ENCODE data around the gene KLHL1. TPM values are rescaled to one million over a fixed set of nuclear protein-coding genes. Genes with fewer than 3 reads are reported as not detected.

The KLHL1 gene
- total RNA-seq, 1 experiment from 2014 or later = not detected

DNA sequence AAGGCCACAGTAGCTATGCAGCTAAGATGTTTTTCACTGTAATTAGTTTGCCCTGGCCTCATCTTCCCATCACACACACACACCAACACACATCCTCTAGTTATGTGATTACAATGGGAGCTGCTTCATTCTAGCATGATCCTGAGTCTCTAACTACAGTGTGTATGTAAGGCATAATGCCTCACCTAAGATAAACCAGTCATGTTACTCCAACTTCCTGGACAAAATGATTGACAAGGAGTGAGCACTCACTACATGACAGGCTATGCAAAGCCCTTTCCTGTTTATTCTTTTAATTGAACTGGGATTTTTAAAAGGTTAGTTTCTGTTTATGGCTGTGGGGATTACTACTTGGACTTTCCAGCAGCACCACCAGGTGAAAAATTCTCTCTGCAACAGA, 401.4 kb downstream of the KLHL1 start:
- POLR2A ChIA-PET = no interaction called here
- Histone ChIP-seq H3K79me2 (ENCODE audit: insufficient read depth, low read length) (no peaks in the 10 kb centered on the region), H3K36me3 (ENCODE audit: control insufficient read depth in 1 of 2, insufficient read depth in 2 of 2, low read length in 2 of 2) (no peaks in the 10 kb centered on the region), H3K4me1 (ENCODE audit: control insufficient read depth in 1 of 2, insufficient read depth in 2 of 2, low read length in 2 of 2) (no peaks in the 10 kb centered on the region), H3K9me3 (ENCODE audit: control insufficient read depth in 1 of 2, insufficient read depth in 1 of 2, low read depth in 1 of 2, low read length in 2 of 2) (no peaks in the 10 kb centered on the region), H3K27ac (ENCODE audit: low read depth, low read length) (no peak overlapping the region), H4K20me1 (ENCODE audit: insufficient read depth) (no peaks in the 10 kb centered on the region), H3K4me2 (ENCODE audit: low read length) (no peak overlapping the region), H3K4me3 (replicated peaks in 1 of 2; ENCODE audit: low read depth in 1 of 2, low read length in 2 of 2) (no peak overlapping the region), H3K9me2 (ENCODE audit: insufficient read depth) (no peaks in the 10 kb centered on the region), H3K9ac (ENCODE audit: low read length) (no peak overlapping the region), H3K27me3 (ENCODE audit: insufficient read depth, low read length) (no peaks in the 10 kb centered on the region), H2AFZ (ENCODE audit: low read depth, low read length, poor library complexity, severe bottlenecking) (no peak overlapping the region)
- CTCF ChIA-PET = no interaction called here
- intact Hi-C loops (cut with micrococcal nuclease) = no loop called here
- DNase-seq (ENCODE audit: low read depth, low spot score) (no peak), ATAC-seq (no peak)
- TF ChIP-seq EZH2phosphoT487 (IDR thresholded peaks at IDR 0.05; ENCODE audit: borderline replicate concordance) (no peak), SP1 (IDR thresholded peaks at IDR 0.05; ENCODE audit: low read depth) (no peak), JUND (IDR thresholded peaks at IDR 0.05) (no peak), MAX (IDR thresholded peaks at IDR 0.05) (no peak), YY1 (IDR thresholded peaks at IDR 0.05; ENCODE audit: extremely low read depth, insufficient replicate concordance, low read depth, low read length) (no peak), FOSL1 (IDR thresholded peaks at IDR 0.05; ENCODE audit: low read depth) (no peak), POLR2AphosphoS5 (IDR thresholded peaks at IDR 0.05; ENCODE audit: low read depth, low read length) (no peak), ZFX (IDR thresholded peaks at IDR 0.05) (no peak), CEBPB (IDR thresholded peaks at IDR 0.05; ENCODE audit: low read depth) (no peak), EGR1 (IDR thresholded peaks at IDR 0.05; ENCODE audit: low read depth) (no peak), TCF7L2 (IDR thresholded peaks at IDR 0.05; ENCODE audit: borderline replicate concordance, extremely low read depth, insufficient read depth, insufficient read length) (no peak), POLR2A (IDR thresholded peaks at IDR 0.05; ENCODE audit: borderline replicate concordance, extremely low read depth, insufficient read depth, insufficient read length) (no peak), EZH2 (IDR thresholded peaks at IDR 0.05) (no peak), SRF (IDR thresholded peaks at IDR 0.05; ENCODE audit: low read depth) (no peak), SIN3A (IDR thresholded peaks at IDR 0.05; ENCODE audit: low read depth) (no peak)
- TF ChIP-seq, protein P1, sequence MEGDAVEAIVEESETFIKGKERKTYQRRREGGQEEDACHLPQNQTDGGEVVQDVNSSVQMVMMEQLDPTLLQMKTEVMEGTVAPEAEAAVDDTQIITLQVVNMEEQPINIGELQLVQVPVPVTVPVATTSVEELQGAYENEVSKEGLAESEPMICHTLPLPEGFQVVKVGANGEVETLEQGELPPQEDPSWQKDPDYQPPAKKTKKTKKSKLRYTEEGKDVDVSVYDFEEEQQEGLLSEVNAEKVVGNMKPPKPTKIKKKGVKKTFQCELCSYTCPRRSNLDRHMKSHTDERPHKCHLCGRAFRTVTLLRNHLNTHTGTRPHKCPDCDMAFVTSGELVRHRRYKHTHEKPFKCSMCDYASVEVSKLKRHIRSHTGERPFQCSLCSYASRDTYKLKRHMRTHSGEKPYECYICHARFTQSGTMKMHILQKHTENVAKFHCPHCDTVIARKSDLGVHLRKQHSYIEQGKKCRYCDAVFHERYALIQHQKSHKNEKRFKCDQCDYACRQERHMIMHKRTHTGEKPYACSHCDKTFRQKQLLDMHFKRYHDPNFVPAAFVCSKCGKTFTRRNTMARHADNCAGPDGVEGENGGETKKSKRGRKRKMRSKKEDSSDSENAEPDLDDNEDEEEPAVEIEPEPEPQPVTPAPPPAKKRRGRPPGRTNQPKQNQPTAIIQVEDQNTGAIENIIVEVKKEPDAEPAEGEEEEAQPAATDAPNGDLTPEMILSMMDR (IDR thresholded peaks at IDR 0.05 in 2 of 3, conservative IDR thresholded peaks at IDR 0.05 in 1 of 3; ENCODE audit: borderline replicate concordance in 1 of 3, insufficient read depth in 1 of 3, low read depth in 2 of 3, low read length in 2 of 3) = no peak
- TF ChIP-seq, protein P2, sequence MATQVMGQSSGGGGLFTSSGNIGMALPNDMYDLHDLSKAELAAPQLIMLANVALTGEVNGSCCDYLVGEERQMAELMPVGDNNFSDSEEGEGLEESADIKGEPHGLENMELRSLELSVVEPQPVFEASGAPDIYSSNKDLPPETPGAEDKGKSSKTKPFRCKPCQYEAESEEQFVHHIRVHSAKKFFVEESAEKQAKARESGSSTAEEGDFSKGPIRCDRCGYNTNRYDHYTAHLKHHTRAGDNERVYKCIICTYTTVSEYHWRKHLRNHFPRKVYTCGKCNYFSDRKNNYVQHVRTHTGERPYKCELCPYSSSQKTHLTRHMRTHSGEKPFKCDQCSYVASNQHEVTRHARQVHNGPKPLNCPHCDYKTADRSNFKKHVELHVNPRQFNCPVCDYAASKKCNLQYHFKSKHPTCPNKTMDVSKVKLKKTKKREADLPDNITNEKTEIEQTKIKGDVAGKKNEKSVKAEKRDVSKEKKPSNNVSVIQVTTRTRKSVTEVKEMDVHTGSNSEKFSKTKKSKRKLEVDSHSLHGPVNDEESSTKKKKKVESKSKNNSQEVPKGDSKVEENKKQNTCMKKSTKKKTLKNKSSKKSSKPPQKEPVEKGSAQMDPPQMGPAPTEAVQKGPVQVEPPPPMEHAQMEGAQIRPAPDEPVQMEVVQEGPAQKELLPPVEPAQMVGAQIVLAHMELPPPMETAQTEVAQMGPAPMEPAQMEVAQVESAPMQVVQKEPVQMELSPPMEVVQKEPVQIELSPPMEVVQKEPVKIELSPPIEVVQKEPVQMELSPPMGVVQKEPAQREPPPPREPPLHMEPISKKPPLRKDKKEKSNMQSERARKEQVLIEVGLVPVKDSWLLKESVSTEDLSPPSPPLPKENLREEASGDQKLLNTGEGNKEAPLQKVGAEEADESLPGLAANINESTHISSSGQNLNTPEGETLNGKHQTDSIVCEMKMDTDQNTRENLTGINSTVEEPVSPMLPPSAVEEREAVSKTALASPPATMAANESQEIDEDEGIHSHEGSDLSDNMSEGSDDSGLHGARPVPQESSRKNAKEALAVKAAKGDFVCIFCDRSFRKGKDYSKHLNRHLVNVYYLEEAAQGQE (IDR thresholded peaks at IDR 0.05; ENCODE audit: low read depth) = no peak
- TF ChIP-seq, protein P3, sequence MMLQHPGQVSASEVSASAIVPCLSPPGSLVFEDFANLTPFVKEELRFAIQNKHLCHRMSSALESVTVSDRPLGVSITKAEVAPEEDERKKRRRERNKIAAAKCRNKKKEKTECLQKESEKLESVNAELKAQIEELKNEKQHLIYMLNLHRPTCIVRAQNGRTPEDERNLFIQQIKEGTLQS (IDR thresholded peaks at IDR 0.05) = no peak
- TF ChIP-seq, protein P4, sequence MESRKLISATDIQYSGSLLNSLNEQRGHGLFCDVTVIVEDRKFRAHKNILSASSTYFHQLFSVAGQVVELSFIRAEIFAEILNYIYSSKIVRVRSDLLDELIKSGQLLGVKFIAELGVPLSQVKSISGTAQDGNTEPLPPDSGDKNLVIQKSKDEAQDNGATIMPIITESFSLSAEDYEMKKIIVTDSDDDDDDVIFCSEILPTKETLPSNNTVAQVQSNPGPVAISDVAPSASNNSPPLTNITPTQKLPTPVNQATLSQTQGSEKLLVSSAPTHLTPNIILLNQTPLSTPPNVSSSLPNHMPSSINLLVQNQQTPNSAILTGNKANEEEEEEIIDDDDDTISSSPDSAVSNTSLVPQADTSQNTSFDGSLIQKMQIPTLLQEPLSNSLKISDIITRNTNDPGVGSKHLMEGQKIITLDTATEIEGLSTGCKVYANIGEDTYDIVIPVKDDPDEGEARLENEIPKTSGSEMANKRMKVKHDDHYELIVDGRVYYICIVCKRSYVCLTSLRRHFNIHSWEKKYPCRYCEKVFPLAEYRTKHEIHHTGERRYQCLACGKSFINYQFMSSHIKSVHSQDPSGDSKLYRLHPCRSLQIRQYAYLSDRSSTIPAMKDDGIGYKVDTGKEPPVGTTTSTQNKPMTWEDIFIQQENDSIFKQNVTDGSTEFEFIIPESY (IDR thresholded peaks at IDR 0.05; ENCODE audit: extremely low read depth, insufficient replicate concordance, low read length) = no peak
- RAD21 ChIA-PET (ENCODE audit: low non-redundant PET in 1 of 2, low total read pairs in 2 of 2, uncharacterized antibody in 2 of 2, unreplicated experiment in 2 of 2) = no interaction called here
- BruUV-seq (replicated peaks) = no TSS peak

All from HCT116 (cell line).